Measurements from ENCODE around the gene NOP9.
"Not testable (repeated sequence)": the region's sequence is repeated elsewhere in the genome, so short reads cannot be mapped to it uniquely, and the experiment has no call there.

Gene NOP9

DNA sequence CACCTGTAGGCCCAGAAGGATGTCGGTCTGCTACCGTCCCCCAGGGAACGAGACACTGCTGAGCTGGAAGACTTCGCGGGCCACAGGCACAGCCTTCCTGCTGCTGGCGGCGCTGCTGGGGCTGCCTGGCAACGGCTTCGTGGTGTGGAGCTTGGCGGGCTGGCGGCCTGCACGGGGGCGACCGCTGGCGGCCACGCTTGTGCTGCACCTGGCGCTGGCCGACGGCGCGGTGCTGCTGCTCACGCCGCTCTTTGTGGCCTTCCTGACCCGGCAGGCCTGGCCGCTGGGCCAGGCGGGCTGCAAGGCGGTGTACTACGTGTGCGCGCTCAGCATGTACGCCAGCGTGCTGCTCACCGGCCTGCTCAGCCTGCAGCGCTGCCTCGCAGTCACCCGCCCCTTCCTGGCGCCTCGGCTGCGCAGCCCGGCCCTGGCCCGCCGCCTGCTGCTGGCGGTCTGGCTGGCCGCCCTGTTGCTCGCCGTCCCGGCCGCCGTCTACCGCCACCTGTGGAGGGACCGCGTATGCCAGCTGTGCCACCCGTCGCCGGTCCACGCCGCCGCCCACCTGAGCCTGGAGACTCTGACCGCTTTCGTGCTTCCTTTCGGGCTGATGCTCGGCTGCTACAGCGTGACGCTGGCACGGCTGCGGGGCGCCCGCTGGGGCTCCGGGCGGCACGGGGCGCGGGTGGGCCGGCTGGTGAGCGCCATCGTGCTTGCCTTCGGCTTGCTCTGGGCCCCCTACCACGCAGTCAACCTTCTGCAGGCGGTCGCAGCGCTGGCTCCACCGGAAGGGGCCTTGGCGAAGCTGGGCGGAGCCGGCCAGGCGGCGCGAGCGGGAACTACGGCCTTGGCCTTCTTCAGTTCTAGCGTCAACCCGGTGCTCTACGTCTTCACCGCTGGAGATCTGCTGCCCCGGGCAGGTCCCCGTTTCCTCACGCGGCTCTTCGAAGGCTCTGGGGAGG lies 11.3 kb downstream of the NOP9 start, which contains the start of gene LTB4R:
TSS of gene LTB4R (plus strand) at position 857 of the 959 bp plus-strand sequence. CDS start 4,150 bp downstream, outside the sequence.
- peak; percentile 80 for DNase-seq

DNA sequence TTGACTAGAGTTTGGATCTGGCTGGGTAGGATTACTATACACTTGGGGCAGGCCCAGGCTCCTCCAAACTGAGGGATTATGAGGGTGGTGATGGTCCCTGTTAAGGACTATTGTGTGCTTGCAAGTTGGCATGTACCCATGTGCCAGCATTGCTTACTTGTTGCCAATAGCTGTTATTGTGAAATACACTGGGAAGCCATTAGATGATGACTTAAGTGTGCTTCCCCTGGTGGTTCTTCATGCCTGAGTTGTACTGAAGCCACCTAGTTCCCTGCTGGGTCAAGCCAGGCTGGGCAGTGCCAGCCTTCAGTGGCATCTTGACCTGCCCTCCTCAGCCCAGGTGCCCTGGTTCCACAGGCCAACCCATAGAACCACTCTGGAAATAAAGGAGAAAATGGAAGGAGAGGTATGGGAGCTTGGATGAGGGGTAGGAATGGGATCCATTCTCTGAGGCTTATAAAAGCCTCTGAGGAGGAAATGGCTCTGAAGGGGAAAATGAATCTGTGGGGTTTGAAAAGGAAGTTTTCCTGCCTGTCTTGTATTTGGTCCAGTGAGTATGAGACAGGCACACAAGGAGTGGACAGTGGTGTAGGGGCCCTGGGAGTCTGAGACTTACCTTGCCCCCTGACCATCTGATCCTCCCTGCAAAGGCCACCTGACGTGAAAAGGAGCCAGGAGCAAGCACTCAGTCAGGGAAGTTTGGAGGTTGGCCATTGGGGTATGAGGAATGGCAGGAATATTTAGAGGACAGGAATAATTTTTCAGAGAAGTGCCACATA lies 12.4 kb downstream of the NOP9 start:
- no peak for DNase-seq

DNA sequence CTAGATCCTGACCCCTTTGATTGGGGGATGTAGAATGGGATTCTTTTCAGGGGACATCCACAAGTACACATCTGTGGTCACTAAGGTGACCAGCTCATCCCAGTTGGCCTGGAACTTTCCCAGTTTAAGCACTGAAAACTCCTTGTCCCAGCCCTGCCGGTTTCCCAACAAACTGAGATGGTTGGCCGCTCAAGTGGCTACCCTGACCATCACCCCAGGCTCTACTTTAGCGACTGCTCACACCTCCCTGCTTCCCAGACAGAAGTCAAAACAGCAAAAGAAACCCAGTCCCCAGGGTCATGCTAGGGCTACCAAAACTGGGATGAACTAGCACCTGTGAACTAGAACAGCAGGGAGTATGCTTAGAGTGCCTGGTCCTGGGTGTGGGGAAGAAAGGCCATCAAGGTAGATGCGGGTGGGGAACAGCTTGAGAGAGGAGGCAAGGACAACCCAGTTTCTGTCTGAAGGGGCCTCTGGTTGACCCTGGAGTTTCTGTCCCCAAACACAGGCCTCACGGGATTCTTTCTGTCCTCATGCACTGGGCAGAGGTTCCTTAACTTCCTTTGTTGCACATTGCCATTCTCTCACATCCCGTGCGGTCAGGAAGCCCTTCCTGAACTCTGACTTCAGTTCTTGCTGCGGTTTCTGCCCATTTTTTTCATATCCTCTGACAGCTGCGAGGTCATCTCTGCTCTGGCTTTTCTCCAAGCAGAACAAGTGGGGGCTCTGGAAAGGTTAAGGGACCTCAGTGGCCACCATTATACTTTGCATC lies 13.3 kb downstream of the NOP9 start:
- DNase-seq, result peak; percentile 60

DNA sequence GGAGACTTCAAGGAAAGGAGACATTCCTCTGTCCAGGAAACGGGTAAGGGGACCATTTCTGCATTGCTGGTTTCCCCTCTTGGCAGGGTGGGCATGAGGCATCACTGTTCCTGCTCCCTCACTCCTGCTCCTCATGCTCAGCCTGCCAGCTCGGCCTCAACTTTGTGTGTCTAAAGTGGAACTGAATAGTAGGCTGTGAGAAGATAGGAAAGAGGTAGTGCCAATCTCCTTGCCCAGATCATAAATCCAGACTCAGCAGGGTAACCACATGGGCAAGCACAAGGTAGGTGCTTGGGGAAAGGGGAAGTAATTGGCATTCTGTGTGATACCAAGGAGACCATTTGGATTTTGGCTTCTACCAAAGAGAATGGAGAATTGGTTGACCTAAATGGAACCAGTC lies 14.3 kb downstream of the NOP9 start:
- no peak for DNase-seq

DNA sequence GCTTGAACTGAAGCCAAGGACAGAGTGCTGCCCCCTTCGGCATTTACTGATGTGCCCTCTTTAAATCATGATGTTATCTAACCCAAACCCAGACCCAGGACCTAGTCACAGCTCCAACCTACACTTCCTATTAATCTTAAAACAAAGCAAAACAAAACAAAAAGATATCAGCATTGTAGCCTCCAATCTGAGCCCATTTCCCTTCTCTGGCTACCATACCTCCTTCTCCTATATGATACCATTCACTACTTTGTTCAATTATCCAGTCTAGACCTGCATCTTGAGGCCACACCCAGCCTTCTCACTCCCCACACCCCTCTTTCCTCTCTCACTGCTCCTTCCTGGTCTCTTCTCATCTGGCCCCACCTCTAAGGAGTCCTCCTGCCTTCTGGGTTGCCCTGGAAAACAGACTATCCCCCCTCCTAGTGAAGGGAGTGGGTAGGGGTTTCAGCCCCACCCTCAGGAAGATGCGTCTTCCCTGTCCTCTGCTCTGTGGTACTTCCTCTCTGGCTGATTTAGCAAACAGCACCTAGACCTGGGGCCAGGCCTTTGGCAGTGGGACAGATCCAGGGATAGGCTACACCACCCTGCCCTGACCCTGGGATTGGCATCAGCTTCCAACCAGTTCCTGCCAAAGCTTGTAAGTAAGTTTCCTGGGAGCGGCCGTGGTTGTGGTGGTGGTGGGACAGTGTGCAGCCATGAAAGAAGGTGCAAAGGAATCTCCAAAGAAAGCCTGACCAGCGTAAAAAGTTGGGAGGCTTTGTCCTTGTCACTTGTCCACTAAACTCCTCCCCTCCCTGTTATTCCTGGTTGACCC lies 14.9 kb downstream of the NOP9 start:
- no peak for DNase-seq

DNA sequence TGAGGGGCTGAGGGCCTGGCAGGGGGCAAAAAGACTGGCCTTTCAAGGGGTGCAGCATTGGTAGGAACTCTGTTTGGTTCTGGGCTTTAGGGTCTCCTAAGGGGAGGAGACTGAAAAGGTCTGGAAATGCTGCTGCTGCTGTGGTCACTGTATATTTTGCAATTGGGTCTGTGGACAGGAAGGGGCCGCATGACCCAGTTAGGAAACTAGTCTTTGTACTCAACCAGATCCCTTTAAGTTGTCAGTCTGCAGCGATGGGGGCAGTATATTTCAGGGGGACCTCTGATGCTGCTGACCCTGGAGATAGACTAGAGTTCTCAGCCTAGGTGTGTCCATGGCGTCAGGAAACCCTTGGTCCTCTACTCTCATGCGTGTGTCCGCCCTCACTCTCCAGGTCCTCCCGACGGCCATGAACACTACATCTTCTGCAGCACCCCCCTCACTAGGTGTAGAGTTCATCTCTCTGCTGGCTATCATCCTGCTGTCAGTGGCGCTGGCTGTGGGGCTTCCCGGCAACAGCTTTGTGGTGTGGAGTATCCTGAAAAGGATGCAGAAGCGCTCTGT lies 15.7 kb downstream of the NOP9 start:
- DNase-seq, result no peak

DNA sequence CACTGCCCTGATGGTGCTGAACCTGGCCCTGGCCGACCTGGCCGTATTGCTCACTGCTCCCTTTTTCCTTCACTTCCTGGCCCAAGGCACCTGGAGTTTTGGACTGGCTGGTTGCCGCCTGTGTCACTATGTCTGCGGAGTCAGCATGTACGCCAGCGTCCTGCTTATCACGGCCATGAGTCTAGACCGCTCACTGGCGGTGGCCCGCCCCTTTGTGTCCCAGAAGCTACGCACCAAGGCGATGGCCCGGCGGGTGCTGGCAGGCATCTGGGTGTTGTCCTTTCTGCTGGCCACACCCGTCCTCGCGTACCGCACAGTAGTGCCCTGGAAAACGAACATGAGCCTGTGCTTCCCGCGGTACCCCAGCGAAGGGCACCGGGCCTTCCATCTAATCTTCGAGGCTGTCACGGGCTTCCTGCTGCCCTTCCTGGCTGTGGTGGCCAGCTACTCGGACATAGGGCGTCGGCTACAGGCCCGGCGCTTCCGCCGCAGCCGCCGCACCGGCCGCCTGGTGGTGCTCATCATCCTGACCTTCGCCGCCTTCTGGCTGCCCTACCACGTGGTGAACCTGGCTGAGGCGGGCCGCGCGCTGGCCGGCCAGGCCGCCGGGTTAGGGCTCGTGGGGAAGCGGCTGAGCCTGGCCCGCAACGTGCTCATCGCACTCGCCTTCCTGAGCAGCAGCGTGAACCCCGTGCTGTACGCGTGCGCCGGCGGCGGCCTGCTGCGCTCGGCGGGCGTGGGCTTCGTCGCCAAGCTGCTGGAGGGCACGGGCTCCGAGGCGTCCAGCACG lies 16.4 kb downstream of the NOP9 start:
- no peak for DNase-seq

DNA sequence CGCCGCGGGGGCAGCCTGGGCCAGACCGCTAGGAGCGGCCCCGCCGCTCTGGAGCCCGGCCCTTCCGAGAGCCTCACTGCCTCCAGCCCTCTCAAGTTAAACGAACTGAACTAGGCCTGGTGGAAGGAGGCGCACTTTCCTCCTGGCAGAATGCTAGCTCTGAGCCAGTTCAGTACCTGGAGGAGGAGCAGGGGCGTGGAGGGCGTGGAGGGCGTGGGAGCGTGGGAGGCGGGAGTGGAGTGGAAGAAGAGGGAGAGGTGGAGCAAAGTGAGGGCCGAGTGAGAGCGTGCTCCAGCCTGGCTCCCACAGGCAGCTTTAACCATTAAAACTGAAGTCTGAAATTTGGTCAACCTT lies 16.9 kb downstream of the NOP9 start:
- DNase-seq, result no peak

DNA sequence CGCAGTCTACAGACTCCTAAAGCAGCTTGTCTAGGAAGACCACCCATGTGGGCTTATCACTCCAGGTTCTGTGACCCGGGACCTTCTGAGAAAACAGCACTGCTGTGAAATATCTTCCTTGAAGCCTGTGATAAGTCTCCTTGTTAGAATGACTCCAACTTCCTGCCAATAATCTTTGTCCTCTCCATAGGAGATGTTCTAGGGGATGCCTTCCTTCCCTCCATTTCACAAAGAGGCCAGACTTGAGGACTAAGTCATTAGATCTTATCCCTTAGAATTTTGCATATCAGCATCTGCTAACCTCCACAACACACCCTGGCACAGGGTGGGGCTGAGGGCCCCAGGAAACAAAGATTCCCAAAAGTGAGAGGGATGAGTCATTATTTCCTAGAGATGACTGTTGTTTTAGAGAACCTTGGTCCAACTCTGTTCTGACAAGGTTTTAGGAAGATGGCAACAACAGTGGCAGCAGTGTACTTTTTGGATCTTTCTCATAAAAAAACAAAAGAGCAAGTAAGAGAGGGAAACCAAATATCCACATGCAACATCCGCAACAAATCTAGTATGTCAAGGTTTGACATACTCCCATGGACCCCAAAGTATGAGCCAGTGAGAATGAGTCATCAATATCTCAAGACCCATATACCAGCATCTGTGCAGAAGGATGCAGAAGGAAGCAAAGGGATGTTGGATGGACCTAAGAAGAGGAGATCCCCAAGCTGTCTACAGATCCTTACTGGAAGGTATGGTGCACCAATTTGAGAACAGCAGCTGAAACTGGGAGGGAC lies 17.7 kb downstream of the NOP9 start:
- no peak for DNase-seq

DNA sequence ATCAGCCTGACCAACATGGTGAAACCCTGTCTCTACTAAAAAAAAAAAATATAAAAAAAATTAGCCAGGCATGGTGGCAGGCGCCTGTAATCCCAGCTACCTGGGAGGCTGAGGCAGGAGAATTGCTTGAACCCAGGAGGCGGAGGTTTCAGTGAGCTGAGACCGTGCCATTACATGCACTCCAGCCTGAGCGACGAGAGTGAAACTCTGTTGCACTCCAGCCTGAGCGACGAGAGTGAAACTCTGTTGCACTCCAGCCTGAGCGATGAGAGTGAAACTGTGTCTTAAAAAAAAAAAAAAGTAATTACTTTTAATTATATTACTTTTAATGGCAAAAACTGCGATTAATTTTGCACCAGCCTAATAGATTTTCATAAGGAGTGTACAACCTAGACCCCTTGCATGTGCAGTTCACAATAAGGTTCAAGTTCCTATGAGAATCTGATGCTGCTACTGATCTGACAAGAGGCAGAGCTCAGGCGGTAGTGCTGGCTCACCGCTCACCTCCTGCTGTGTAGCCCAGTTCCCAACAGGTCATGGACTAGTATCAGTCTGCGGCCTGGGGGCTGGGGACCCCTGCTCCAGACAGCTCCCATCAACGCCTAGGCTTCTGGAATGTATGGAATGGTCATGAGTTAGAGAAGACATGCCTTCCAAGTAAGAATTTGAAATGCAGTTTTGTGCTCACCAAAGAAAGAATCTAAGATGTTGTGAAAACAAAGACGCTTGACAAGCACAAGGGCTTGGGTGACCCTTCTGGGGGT lies 21.7 kb downstream of the NOP9 start:
- DNase-seq, result no peak

DNA sequence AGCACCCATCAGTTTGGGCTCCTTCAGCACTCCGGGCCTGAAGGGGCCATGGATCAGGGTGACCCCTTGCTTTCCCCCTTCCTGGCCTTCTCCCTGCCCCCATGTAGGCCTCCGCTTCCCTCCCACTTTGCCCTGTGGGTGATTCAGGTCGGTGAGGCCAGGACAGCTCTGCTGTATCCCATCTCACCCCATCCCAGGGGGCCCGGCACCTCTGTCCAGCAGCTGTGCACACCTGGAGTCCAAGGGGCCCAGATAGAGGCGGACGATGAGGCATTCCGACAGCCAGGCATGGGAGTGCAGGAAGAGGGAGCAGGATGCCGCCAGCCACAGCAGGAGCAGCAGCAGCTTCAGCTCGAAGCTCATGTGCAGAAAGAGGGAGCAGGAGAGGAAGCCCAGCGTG lies 23.0 kb downstream of the NOP9 start:
- no peak for DNase-seq

DNA sequence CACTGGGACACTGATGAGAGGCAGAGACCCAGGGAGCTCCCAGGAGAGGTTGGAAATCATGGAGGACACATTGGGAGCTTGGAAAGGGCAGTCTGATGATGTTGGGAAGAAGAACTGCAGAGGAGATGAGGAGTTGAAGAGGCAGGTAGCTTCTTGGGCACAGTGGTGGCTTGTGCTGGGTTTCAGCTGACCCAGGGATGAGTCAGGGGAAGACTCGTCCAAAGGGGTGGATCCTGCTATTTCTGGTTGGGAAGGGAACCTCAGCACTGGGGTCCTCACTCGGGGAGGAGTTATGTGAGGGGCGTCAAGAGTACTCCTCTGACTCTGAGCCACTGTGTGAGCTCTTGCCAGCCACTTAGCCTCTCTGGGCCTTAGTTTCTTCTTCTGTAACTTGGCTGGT lies 23.7 kb downstream of the NOP9 start:
- no peak for DNase-seq

DNA sequence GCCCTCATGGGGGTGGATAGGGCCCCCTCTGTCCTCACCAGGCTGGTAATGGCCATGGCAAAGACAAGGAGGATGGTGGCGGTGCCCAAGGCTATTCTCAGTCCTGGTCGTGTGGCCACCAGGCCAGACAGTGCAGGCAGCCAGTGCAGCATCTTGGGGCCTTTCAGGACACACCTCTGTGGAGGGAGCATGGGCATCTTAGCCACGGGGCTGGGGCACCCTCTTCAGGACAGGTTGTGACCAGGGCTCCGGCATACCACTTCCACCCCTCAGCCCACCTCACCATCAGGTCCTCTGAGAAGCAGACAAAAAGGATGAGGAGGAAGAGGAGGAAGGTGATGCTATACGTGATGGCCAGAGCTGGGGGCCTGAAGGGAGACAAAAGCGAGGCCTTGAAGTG lies 24.4 kb downstream of the NOP9 start:
- DNase-seq, result no peak

DNA sequence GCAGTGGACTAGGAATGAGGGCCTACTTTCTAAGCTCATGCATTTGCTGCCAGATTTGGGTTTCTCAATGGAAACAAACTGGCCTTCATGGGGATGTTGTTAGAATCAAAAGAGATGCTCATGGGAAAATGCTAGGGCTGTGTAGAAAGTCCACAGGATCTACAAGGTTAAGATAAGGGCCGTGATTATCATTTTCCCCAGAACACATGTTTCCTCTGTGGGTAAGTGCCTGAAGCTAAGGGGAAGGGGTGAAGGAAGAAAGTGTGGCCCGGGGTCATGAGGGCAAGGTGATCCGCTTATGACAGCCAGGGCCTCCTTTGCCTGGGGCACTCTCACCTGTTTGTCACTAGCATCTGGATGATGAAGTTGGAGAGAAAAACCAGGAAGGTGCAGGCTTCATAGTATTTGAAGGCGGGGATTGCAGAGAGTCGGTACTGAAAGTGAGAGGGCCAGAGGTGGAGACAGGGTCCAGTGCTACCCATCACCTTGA lies 25.4 kb downstream of the NOP9 start:
- no peak for DNase-seq

DNA sequence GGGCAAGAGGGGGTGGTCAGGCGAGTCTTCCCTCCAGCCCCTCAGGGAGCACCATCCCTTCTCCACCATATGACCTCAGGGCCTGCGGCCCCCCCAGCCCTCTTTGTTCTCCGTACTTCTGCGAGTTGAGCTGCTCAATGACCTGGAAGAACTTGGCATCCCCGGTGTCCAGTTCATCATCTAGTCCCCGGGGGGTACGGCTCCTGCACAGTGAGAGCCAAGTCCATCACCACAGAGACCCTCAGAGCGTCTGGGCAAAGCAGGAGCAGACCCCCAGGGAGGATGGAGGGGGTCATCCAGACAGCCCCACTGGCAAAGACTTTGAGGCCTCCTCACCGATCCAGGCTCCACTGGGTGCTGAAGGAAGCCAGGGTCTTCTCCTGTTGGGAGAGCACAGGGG lies 26.3 kb downstream of the NOP9 start:
- DNase-seq, result no peak

DNA sequence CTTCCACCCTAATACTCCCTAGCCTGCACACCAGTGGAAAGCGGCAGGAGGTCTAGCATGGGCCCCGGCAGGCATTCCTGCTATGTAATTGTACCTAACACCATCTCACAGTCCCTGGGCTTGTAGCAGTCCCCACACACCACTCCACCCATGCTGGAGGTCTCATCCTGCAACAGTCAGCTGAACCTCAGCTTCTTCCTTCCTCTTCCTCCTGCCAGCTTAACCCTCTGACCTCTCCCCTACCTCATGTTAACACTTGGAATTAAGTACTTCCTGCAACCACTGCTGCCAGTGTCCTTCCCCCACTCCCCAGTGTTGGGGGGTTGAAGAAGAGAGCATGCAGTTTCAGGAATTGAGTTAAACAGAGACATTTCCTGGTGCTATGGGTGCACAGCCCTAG lies 27.7 kb downstream of the NOP9 start:
- no peak for DNase-seq

DNA sequence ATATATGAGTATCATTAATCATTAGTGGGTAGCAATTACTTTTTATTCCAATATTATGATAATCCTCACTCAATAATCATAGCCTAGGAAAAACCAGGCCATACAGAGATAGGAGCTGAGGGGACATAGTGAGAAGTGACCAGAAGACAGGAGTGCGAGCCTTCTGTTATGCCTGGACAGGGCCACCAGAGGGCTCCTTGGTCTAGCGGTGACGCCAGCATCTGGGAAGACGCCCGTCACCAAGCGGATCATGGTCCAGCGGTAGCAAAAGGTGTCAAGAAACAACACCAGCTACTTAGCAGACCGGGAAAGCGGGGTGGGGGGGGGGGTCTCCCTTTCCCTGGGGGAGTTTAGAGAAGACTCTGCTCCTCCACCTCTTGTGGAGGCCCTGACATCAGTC lies 28.3 kb downstream of the NOP9 start:
- DNase-seq, result not testable (repeated sequence)

DNA sequence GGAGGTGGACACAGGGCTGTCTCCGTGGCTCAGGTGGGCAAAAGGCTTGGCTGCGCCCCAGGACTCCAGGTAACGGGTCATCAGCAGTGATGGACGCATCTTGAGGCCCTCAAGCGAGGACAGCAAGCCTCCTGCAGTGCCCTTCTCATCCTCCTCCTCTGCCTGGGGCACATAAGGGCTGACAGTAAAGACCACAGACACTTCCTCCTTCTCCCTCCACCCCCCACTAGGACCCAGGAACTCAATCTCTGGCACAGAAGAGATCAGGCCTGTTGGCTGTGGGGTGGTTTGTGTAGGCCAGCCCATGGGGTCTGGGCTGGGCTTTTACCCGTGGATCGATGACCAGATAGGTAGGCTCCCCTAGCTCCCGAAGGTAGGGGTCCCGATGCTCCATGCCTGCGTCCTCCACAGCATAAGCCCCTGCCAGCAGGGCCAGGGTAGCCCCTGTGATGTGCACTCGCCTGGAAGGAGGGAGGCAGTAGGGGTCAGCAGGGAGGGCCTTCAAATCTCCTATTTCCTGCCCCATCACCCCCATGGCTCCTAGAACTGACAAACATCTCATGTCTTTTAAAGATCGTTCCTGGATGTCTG lies 29.5 kb downstream of the NOP9 start:
- no peak for DNase-seq

DNA sequence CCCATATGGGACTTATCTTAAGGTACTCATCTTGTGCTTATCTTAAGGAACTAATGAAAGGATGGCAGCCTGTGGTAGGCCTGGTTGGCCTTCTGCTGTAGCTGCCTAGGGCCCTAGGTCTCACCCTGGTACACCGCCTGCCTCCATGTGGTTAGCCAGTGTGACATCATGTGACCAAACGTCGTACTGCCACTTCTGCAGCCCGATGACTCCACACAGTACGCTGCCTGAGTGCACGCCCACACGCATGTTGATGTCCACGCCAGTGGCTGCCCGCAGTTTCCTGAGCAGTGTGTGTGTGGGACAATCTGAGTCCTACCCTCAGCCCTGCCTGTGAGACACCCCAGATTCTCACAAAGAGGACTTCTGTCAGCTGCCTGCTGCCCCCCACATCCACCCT lies 30.1 kb downstream of the NOP9 start:
- peak; percentile 78 for DNase-seq

Data from CD4-positive, alpha-beta T cell treated with Interleukin-21 for 1 hour (primary cell).